Esophagus muscularis mucosa (tissue), 4 donors: ENCODE results near the gene FITM1. TPM values are rescaled to one million over a fixed set of nuclear protein-coding genes. Genes with fewer than 3 reads are reported as not detected.

Experiments used
- DNase-seq: peaks from one replicate; pipeline ENCODE4 v3.0.0-alpha.2; 2017; ENCODE audit errors: extremely low spot score
- H3K27ac ChIP-seq, 4 donors: fragments of 200-600 bp; sonication (generic); replicated peaks in 1 of 4; 1 replicate in 3 of 4; 2 replicates in 1 of 4; pipeline ENCODE4 v1.5.1; 2016 to 2019; ENCODE audit warnings: mild to moderate bottlenecking in 1 of 4
- H3K27me3 ChIP-seq, 4 donors: fragments of 200-600 bp; sonication (generic); one replicate each; pipeline versions ENCODE4 v1.5.1 to v1.6.0; 2016 to 2019
- H3K36me3 ChIP-seq, 4 donors: fragments of 200-600 bp; sonication (generic); one replicate each; pipeline ENCODE4 v1.5.1; 2016 to 2019
- H3K4me1 ChIP-seq, 4 donors: fragments of 200-600 bp; sonication (generic); one replicate each; pipeline ENCODE4 v1.5.1; 2016 to 2019
- H3K4me3 ChIP-seq, 4 donors: fragments of 200-600 bp; sonication (generic); 1 replicate in 2 of 4; 2 replicates in 2 of 4; pipeline ENCODE4 v1.5.1; 2016 to 2019; ENCODE audit warnings: mild to moderate bottlenecking in 4 of 4, moderate library complexity in 1 of 4
- H3K9me3 ChIP-seq, 4 donors: fragments of 200-600 bp; sonication (generic); 1 replicate in 3 of 4; 2 replicates in 1 of 4; pipeline ENCODE4 v1.5.1; 2016 to 2019
- EP300 ChIP-seq: sonication (generic); formaldehyde crosslinking; IDR thresholded peaks from one replicate; pipeline ENCODE4 v1.6.1; 2017; ENCODE audit warnings: antibody characterized with exemption
- POLR2A ChIP-seq: fragments of 450-650 bp; IDR thresholded peaks from one replicate; pipeline ENCODE4 v1.6.1; 2017; ENCODE audit warnings: antibody characterized with exemption, moderate library complexity, mild to moderate bottlenecking, low read depth
- POLR2AphosphoS5 ChIP-seq, 2 donors: sonication (generic); formaldehyde crosslinking; IDR thresholded peaks; one replicate each; pipeline ENCODE4 v1.6.1; 2017; ENCODE audit warnings: antibody characterized with exemption in 2 of 2
- WGBS: methylation state at CpG from one replicate; pipeline ENCODE4 v1.1.5; 2018; 5-methylcytosine and 5-hydroxymethylcytosine counted together
- intact Hi-C: fragments of 100-400 bp; cut with DNase I; formaldehyde crosslinking; loops from one replicate; pipeline ENCODE4 v1.15.1; 2023
- total RNA-seq, 4 donors: library from RNA; depleted of rRNA; stranded (reverse); fragments of >200 nt; gene quantifications; one replicate each; pipeline versions ENCODE4 v1.1.0 to v1.2.1, GENCODE V29; 2016
- TF ChIP-seq, protein P1 (sequence below), 3 experiments: fragments of 200-600 bp in 2 of 3; fragments of 450-650 bp in 1 of 3; sonication (generic) in 2 of 3; IDR thresholded peaks; one replicate each; pipeline ENCODE4 v1.5.1; 2017 to 2019; ENCODE audit warnings: antibody characterized with exemption in 3 of 3, mild to moderate bottlenecking in 2 of 3, moderate library complexity in 1 of 3

FITM1 gene
- total RNA-seq, 4 donors from 2014 or later = 0.34 to 0.83 (median 0.52) TPM; not detected in 1

DNA sequence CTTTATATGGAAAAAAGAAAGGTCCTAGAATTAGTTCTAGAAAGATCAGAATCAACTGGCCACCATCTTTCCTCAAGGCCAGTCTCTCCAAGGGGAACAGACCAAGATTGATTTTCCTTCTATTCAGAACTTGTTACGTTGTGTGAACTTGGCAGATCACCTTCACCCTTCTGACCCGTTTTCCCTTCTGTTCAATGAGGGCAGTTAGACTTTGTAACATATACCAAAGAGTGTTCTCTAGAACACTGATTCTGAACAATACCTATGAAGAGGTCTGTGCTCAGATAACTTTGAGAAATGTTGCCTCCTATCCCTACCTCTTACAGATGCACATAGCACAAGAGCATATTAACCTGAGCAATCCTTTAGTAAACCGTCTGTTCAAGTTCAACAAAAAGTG, 47.0 kb upstream of the FITM1 start:
- intact Hi-C loops = no loop called here
- H3K9me3 ChIP-seq = no peaks in the 10 kb centered on the region
- 89% methylated on average over 3 of the region's 3 CpGs for WGBS
- no peak for TF ChIP-seq EP300
- TF ChIP-seq, protein P1, sequence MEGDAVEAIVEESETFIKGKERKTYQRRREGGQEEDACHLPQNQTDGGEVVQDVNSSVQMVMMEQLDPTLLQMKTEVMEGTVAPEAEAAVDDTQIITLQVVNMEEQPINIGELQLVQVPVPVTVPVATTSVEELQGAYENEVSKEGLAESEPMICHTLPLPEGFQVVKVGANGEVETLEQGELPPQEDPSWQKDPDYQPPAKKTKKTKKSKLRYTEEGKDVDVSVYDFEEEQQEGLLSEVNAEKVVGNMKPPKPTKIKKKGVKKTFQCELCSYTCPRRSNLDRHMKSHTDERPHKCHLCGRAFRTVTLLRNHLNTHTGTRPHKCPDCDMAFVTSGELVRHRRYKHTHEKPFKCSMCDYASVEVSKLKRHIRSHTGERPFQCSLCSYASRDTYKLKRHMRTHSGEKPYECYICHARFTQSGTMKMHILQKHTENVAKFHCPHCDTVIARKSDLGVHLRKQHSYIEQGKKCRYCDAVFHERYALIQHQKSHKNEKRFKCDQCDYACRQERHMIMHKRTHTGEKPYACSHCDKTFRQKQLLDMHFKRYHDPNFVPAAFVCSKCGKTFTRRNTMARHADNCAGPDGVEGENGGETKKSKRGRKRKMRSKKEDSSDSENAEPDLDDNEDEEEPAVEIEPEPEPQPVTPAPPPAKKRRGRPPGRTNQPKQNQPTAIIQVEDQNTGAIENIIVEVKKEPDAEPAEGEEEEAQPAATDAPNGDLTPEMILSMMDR (IDR thresholded peaks at IDR 0.05) = no peak
- no peak for TF ChIP-seq POLR2A
- TF ChIP-seq POLR2AphosphoS5 (IDR thresholded peaks at IDR 0.05) = no peak
- DNase-seq = no peak
- no peaks in the 10 kb centered on the region for H3K36me3 ChIP-seq
- no peak overlapping the region for H3K27ac ChIP-seq
- H3K27me3 ChIP-seq = no peaks in the 10 kb centered on the region
- H3K4me1 ChIP-seq = peaks cover 9 to 15% (median 14%) of the 10 kb centered on the region in 4 donors
- no peak overlapping the region for H3K4me3 ChIP-seq

DNA sequence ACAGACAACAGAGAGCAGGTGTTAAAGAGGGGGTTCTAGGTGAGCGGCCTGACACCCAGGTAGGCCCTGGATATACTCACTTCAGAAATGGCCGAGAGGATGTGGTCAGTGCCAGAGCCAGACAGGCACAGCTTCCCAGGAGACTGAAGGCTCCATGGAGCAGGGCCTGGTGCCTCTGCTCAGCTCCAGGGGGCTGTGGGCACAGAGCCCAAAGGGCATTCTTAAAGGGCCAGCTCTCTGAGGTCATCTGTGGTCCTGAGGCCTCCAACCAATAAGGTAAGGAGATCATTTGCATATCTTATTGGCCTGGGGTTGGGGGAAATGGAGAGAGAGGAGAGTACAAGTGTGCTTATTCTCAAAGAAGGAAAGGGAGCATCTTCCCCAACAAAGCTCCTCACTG, 46.0 kb upstream of the FITM1 start:
- WGBS = 90% methylated on average over 2 of the region's 2 CpGs
- H3K4me1 ChIP-seq = peaks cover 9 to 15% (median 14%) of the 10 kb centered on the region in 4 donors

DNA sequence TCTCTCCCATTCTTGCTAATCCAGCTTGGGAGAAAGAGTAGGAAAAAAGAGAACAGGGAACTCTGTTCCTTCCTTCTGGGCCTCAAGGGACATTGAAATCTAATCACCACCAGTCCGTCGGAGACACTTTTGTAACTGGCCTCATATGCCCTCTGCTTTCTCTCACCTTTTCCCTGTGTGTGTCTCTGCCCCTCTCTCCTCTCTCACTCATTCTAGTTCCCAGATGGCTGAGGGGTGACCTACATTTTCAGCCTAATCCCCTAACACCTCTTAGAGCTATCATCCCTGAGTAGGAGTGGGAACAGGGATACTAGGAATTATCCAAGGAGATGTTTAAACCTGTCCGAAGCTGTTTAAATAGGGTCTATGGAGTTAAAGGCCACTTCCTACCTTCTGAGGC, 45.2 kb upstream of the FITM1 start:
- Histone ChIP-seq H3K27ac (no peak overlapping the region), H3K27me3 (no peaks in the 10 kb centered on the region), H3K36me3 (no peaks in the 10 kb centered on the region), H3K4me1 (peaks cover 9 to 15% (median 14%) of the 10 kb centered on the region in 4 donors), H3K4me3 (no peak overlapping the region), H3K9me3 (no peaks in the 10 kb centered on the region)
- TF ChIP-seq POLR2AphosphoS5 (IDR thresholded peaks at IDR 0.05) = no peak
- no peak for TF ChIP-seq POLR2A
- TF ChIP-seq, protein P1 (IDR thresholded peaks at IDR 0.05) = no peak
- TF ChIP-seq EP300 = no peak
- 90% methylated on average over 3 of the region's 3 CpGs for WGBS
- no peak for DNase-seq
- intact Hi-C loops = no loop called here

More for the DNA sequence above, 46.0 kb upstream of the FITM1 start:
- no peak overlapping the region for H3K27ac ChIP-seq
- no peaks in the 10 kb centered on the region for H3K27me3 ChIP-seq
- DNase-seq = no peak
- intact Hi-C loops = no loop called here
- H3K4me3 ChIP-seq = no peak overlapping the region
- H3K9me3 ChIP-seq = no peaks in the 10 kb centered on the region
- TF ChIP-seq POLR2AphosphoS5 (IDR thresholded peaks at IDR 0.05) (no peak), POLR2A (no peak), EP300 (no peak)
- TF ChIP-seq, protein P1 (IDR thresholded peaks at IDR 0.05) = no peak
- H3K36me3 ChIP-seq = no peaks in the 10 kb centered on the region

DNA sequence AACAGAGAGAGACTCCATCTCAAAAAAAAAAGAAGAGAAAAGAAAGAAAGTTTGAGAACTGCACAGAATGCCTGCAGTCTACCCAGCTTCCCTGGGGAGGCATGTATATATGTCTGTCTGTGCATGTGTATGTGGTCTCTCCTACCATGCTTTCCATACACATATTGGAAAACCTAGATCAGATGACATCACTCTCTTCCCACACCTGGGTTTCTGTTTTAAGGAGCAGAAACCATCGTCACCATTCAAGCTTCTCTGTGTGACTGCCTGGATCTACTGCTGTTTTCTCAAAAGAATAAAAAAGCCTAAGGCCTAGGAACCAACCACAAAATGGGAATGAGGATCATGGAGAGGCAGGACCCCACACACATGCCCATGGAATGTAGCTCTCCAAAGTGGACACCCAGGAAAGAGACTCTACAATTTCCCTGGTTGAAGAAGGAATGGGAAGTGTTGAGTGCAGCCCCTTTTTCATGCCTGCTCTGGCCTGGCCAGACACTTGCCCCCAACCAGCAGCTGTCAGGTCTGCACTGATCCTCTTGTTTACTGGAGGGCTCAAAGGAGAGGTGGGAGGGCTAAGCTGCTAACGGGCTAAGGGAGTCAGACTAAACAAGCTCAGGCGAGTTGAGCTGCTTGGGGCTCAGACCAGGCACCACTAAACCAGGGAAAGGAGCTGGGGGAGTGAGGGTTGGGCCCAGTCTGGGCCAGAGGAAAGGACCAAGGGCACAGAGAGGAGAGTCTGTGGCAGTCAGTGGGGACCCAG, 44.1 kb upstream of the FITM1 start:
- Histone ChIP-seq H3K4me3 (no peak overlapping the region), H3K4me1 (peaks cover 4 to 6% (median 5%) of the 10 kb centered on the region in 4 donors), H3K9me3 (no peaks in the 10 kb centered on the region), H3K27ac (no peak overlapping the region), H3K27me3 (no peaks in the 10 kb centered on the region), H3K36me3 (no peaks in the 10 kb centered on the region)
- DNase-seq = no peak
- 90% methylated on average over 3 of the region's 3 CpGs for WGBS
- intact Hi-C loops = no loop called here
- TF ChIP-seq, protein P1 (IDR thresholded peaks at IDR 0.05) = no peak
- no peak for TF ChIP-seq POLR2AphosphoS5 (IDR thresholded peaks at IDR 0.05)
- no peak for TF ChIP-seq EP300
- no peak for TF ChIP-seq POLR2A
